ENCODE results near the gene DNAAF5. TPM values are rescaled to one million over a fixed set of nuclear protein-coding genes. Genes with fewer than 3 reads are reported as not detected.

The DNAAF5 gene
- total RNA-seq, 4 donors from 2014 or later = 5.6 to 34.3 (median 13.3) TPM

GRCh38 chr7:767941-768731, 41.6 kb downstream of the DNAAF5 start:
- no peaks in the 10 kb centered on the region for H3K27me3 ChIP-seq
- peaks cover 8 to 32% of the 10 kb centered on the region in 2 donors for H3K4me1 ChIP-seq
- peak overlapping the region in 1 of 2 donors; percentile 14 for H3K4me3 ChIP-seq
- intact Hi-C loops (cut with DNase I; ENCODE audit: low total_unique reads) = no loop called here
- TF ChIP-seq POLR2A (IDR thresholded peaks at IDR 0.05) (peak in 1 of 2 donors; percentile 12), CTCF (IDR thresholded peaks at IDR 0.05) (no peak)
- peak overlapping the region; percentile 69 to 95 for H3K27ac ChIP-seq
- peak; percentile 84 to 91 for DNase-seq
- H3K9me3 ChIP-seq = no peaks in the 10 kb centered on the region
- no peaks in the 10 kb centered on the region for H3K36me3 ChIP-seq

GRCh38 chr7:768881-769504, 42.5 kb downstream of the DNAAF5 start:
- Histone ChIP-seq H3K36me3 (no peaks in the 10 kb centered on the region), H3K27me3 (no peaks in the 10 kb centered on the region), H3K9me3 (no peaks in the 10 kb centered on the region), H3K4me1 (peaks cover 8 to 32% of the 10 kb centered on the region in 2 donors), H3K4me3 (peak overlapping the region in 1 of 2 donors; percentile 14), H3K27ac (peak overlapping the region; percentile 69 to 95)
- DNase-seq = peak; percentile 62 to 77
- TF ChIP-seq CTCF (IDR thresholded peaks at IDR 0.05) (no peak), POLR2A (IDR thresholded peaks at IDR 0.05) (peak in 1 of 2 donors; percentile 1)
- intact Hi-C loops (cut with DNase I; ENCODE audit: low total_unique reads) = no loop called here

- no peak overlapping the region for H3K4me3 ChIP-seq
- H3K9me3 ChIP-seq = no peaks in the 10 kb centered on the region
- no peak for TF ChIP-seq POLR2A (IDR thresholded peaks at IDR 0.05)
- TF ChIP-seq CTCF (IDR thresholded peaks at IDR 0.05) = no peak
- H3K36me3 ChIP-seq = no peaks in the 10 kb centered on the region
- no peaks in the 10 kb centered on the region for H3K27me3 ChIP-seq
- no peak for DNase-seq
- intact Hi-C loops (cut with DNase I; ENCODE audit: low total_unique reads) = loop anchor here (5.0 kb wide), 1 partner anchor 438 kb away; no protein-coding TSS in a partner anchor
- peak overlapping the region; percentile 95 for H3K27ac ChIP-seq
- H3K4me1 ChIP-seq = peaks cover 8 to 32% of the 10 kb centered on the region in 2 donors
Measured at GRCh38 chr7:770336-770735, 43.8 kb downstream of the DNAAF5 start.

GRCh38 chr7:770741-771166, 44.3 kb downstream of the DNAAF5 start:
- TF ChIP-seq CTCF (IDR thresholded peaks at IDR 0.05) (no peak), POLR2A (IDR thresholded peaks at IDR 0.05) (no peak)
- Histone ChIP-seq H3K9me3 (no peaks in the 10 kb centered on the region), H3K4me3 (no peak overlapping the region), H3K36me3 (no peaks in the 10 kb centered on the region), H3K27ac (peak overlapping the region; percentile 95), H3K27me3 (no peaks in the 10 kb centered on the region), H3K4me1 (peaks cover 8 to 32% of the 10 kb centered on the region in 2 donors)
- intact Hi-C loops (cut with DNase I; ENCODE audit: low total_unique reads) = loop anchor here (5.0 kb wide), 1 partner anchor 438 kb away; no protein-coding TSS in a partner anchor
- DNase-seq = no peak

Measured in uterus (tissue), 4 donors.